Lung (tissue), 12 donors: Measurements from ENCODE around the gene HAPLN2. TPM values are rescaled to one million over a fixed set of nuclear protein-coding genes. Genes with fewer than 3 reads are reported as not detected.
A peak's percentile ranks its signal among the peaks of the same experiment; 100 is the strongest.

Source experiments
- ATAC-seq: fragments of 200-7000 bp; cut with Tn5 transposase; one replicate; pipeline ENCODE4 v1.9.1; 2020; ENCODE audit warnings: moderate number of reproducible peaks; ENCODE audit not compliant: insufficient read depth, low FRiP score
- DNase-seq, 3 donors: peaks; one replicate each; pipeline ENCODE4 v3.0.0-alpha.2; 2013 to 2017
- H3K27ac ChIP-seq, 2 donors: one replicate each; pipeline ENCODE4 v1.5.1; 2013; ENCODE audit warnings: mild to moderate bottlenecking in 2 of 2, moderate library complexity in 2 of 2, control low read depth in 1 of 2, inconsistent platforms in 1 of 2, low read depth in 1 of 2, low read length in 1 of 2
- H3K27me3 ChIP-seq, 3 donors: one replicate each; pipeline ENCODE4 v1.5.1; 2013; ENCODE audit warnings: low read length in 2 of 3; ENCODE audit not compliant: control insufficient read depth in 3 of 3, insufficient read depth in 3 of 3
- H3K36me3 ChIP-seq, 4 donors: one replicate each; pipeline ENCODE4 v1.5.1; 2013; ENCODE audit warnings: low read length in 4 of 4, mild to moderate bottlenecking in 1 of 4, moderate library complexity in 1 of 4; ENCODE audit not compliant: control insufficient read depth in 4 of 4, insufficient read depth in 4 of 4
- H3K4me1 ChIP-seq, 5 donors: one replicate each; pipeline ENCODE4 v1.5.1; 2013; ENCODE audit warnings: low read length in 5 of 5, mild to moderate bottlenecking in 2 of 5, moderate library complexity in 1 of 5; ENCODE audit not compliant: control insufficient read depth in 5 of 5, insufficient read depth in 5 of 5
- H3K4me3 ChIP-seq: one replicate; pipeline ENCODE4 v1.5.1; 2013; ENCODE audit warnings: mild to moderate bottlenecking, control low read depth, moderate library complexity
- H3K9ac ChIP-seq, 2 donors: one replicate each; pipeline ENCODE4 v1.5.1; 2013; ENCODE audit warnings: low read length in 2 of 2, control low read depth in 1 of 2; ENCODE audit not compliant: insufficient read depth in 1 of 2
- H3K9me3 ChIP-seq, 4 donors: one replicate each; pipeline ENCODE4 v1.5.1; 2013; ENCODE audit warnings: low read length in 3 of 4, mild to moderate bottlenecking in 1 of 4, moderate library complexity in 1 of 4; ENCODE audit not compliant: control insufficient read depth in 4 of 4, insufficient read depth in 3 of 4
- CTCF ChIP-seq: IDR thresholded peaks from 2 replicates; pipeline ENCODE4 v1.5.1; 2012; ENCODE audit warnings: mild to moderate bottlenecking; ENCODE audit errors: control extremely low read depth, extremely low read depth
- WGBS, 2 donors: extraction: QIAGEN DNeasy Blood & Tissue Kit; methylation state at CpG; one replicate each; pipeline ENCODE4 v1.1.7; 2013; 5-methylcytosine and 5-hydroxymethylcytosine counted together
- polyA plus RNA-seq, 2 donors: library from polyadenylated mRNA; stranded (reverse); fragments of 200-250 nt; gene quantifications; one replicate each; pipeline ENCODE4 v1.2.1, GENCODE V29; 2013
- total RNA-seq, 2 donors: library from RNA; depleted of rRNA in 1 of 2; stranded (reverse); fragments of >200 nt in 1 of 2; gene quantifications; one replicate each; pipeline ENCODE4 v1.2.1, GENCODE V29; 2014 to 2021
- donor health status: control.
- donor health status: control.
- donor health status: Bipolar disorder and iron deficiency.
- donor health status: healthy.
- donor health status: DM: yes; HTN: yes; CAD: no.

Gene HAPLN2
- total and polyA plus RNA-seq, 4 donors: 0.18 to 0.31 (median 0.24) TPM; not detected in 1

GRCh38 chr1:156664046-156664766 is 45.0 kb downstream of the HAPLN2 start:
- H3K27me3 ChIP-seq: no peaks in the 10 kb centered on the region
- no peak for TF ChIP-seq CTCF
- no peak overlapping the region for H3K4me3 ChIP-seq
- 44 to 64% methylated on average over 5 of the region's 5 CpGs for whole genome bisulfite sequencing, 2 donors
- H3K9ac ChIP-seq: peak overlapping the region in 1 of 2 donors; percentile 47
- H3K27ac ChIP-seq: peak overlapping the region; percentile 74 to 89
- H3K9me3 ChIP-seq: no peaks in the 10 kb centered on the region
- H3K36me3 ChIP-seq: no peaks in the 10 kb centered on the region
- H3K4me1 ChIP-seq: peaks cover 31 to 67% (median 39%) of the 10 kb centered on the region in 5 donors
- DNase-seq: peak; percentile 64 to 74 (median 69)
- no peak for ATAC-seq

GRCh38 chr1:156664767-156665411 is 45.7 kb downstream of the HAPLN2 start:
- peak; percentile 73 to 82 (median 79) for DNase-seq
- no peak for TF ChIP-seq CTCF
- no peak overlapping the region for H3K4me3 ChIP-seq
- H3K36me3 ChIP-seq: no peaks in the 10 kb centered on the region
- peak overlapping the region; percentile 74 to 89 for H3K27ac ChIP-seq
- H3K27me3 ChIP-seq: no peaks in the 10 kb centered on the region
- H3K9me3 ChIP-seq: peaks cover 0 to 2% (median 0%) of the 10 kb centered on the region in 4 donors
- ATAC-seq: no peak
- H3K4me1 ChIP-seq: peaks cover 31 to 68% (median 36%) of the 10 kb centered on the region in 5 donors
- WGBS, 2 donors: 19 to 23% methylated on average over 16 of the region's 16 CpGs
- H3K9ac ChIP-seq: no peak overlapping the region

GRCh38 chr1:156665539-156665938 is 46.3 kb downstream of the HAPLN2 start:
- no peak for TF ChIP-seq CTCF
- Histone ChIP-seq H3K36me3 (no peaks in the 10 kb centered on the region), H3K27ac (peak overlapping the region; percentile 48 to 89), H3K9ac (no peak overlapping the region), H3K27me3 (no peaks in the 10 kb centered on the region), H3K4me1 (peaks cover 27 to 65% (median 36%) of the 10 kb centered on the region in 5 donors), H3K4me3 (no peak overlapping the region), H3K9me3 (peaks cover 0 to 2% (median 0%) of the 10 kb centered on the region in 4 donors)
- ATAC-seq (no peak), DNase-seq (no peak)
- WGBS, 2 donors: 59 to 81% methylated on average over 3 of the region's 3 CpGs
